Thyroid gland (tissue), 4 donors: ENCODE data around the gene XNDC1N. TPM values are rescaled to one million over a fixed set of nuclear protein-coding genes. Genes with fewer than 3 reads are reported as not detected.

Source experiments
- DNase-seq, 2 donors: peaks; one replicate each; pipeline ENCODE4 v3.0.0-alpha.2; 2019
- H3K27ac ChIP-seq, 3 donors: fragments of 200-600 bp; sonication (generic); 1 replicate in 2 of 3; 2 replicates in 1 of 3; pipeline ENCODE4 v1.5.1; 2016 to 2019; ENCODE audit warnings: mild to moderate bottlenecking in 1 of 3, moderate library complexity in 1 of 3
- H3K27me3 ChIP-seq: fragments of 200-600 bp; sonication (generic); one replicate; pipeline ENCODE4 v1.5.1; 2019
- H3K36me3 ChIP-seq, 2 donors: fragments of 200-600 bp; sonication (generic); one replicate each; pipeline ENCODE4 v1.5.1; 2016 to 2019
- H3K4me1 ChIP-seq, 2 donors: fragments of 200-600 bp; sonication (generic); one replicate each; pipeline ENCODE4 v1.5.1; 2017 to 2019
- H3K4me3 ChIP-seq, 3 donors: fragments of 200-600 bp; sonication (generic); replicated peaks in 1 of 3; 1 replicate in 2 of 3; 2 replicates in 1 of 3; pipeline ENCODE4 v1.5.1; 2016; ENCODE audit warnings: mild to moderate bottlenecking in 1 of 3
- H3K9me3 ChIP-seq: fragments of 200-600 bp; sonication (generic); one replicate; pipeline ENCODE4 v1.5.1; 2017
- CTCF ChIP-seq, 6 experiments: fragments of 200-600 bp in 3 of 6; fragments of 450-650 bp in 3 of 6; sonication (generic) in 3 of 6; IDR thresholded peaks; one replicate each; pipeline ENCODE4 v1.5.1; 2016 to 2019; ENCODE audit warnings: antibody characterized with exemption in 6 of 6, mild to moderate bottlenecking in 2 of 6, inconsistent platforms in 1 of 6, moderate library complexity in 1 of 6
- POLR2A ChIP-seq, 2 donors: fragments of 450-650 bp; IDR thresholded peaks; one replicate each; pipeline ENCODE4 v1.6.1; 2017; ENCODE audit warnings: antibody characterized with exemption in 2 of 2, mild to moderate bottlenecking in 2 of 2, moderate library complexity in 1 of 2
- WGBS, 2 donors: methylation state at CpG; one replicate each; pipeline ENCODE4 v1.1.5; 2017; 5-methylcytosine and 5-hydroxymethylcytosine counted together
- intact Hi-C: fragments of 100-400 bp; cut with DNase I; formaldehyde crosslinking; loops from one replicate; pipeline ENCODE4 v1.15.1; 2023
- total RNA-seq, 4 donors: library from RNA; depleted of rRNA; stranded (reverse); fragments of >200 nt; gene quantifications; one replicate each; pipeline ENCODE4 v1.2.3, GENCODE V29; 2016

Gene XNDC1N
- total RNA-seq: 10 to 100 TPM; 13.8 to 19.9 (median 16.4) TPM

- no peaks in the 10 kb centered on the region for H3K36me3 ChIP-seq
- 0 to 1% methylated on average over 37 to 40 of the region's 40 CpGs for WGBS, 2 donors
- no peaks in the 10 kb centered on the region for H3K9me3 ChIP-seq
- no peaks in the 10 kb centered on the region for H3K27me3 ChIP-seq
- peak in 1 of 2 donors; percentile 46 for DNase-seq
- H3K27ac ChIP-seq: peak within 1 kb of the TSS; percentile 62 to 90 (median 79)
- intact Hi-C loops: no loop called here
- peak within 1 kb of the TSS; percentile 60 to 91 (median 65) for H3K4me3 ChIP-seq
- peaks cover 21 to 23% of the 10 kb centered on the region in 2 donors for H3K4me1 ChIP-seq
- TF ChIP-seq CTCF (IDR thresholded peaks at IDR 0.05): no peak
- no peak for TF ChIP-seq POLR2A (IDR thresholded peaks at IDR 0.05)
These were observed at the start of gene XNDC1N for GRCh38 chr11:71927820-71928736. XNDC1N (minus strand) TSS chr11:71928594; CDS start chr11:71923353, 5,241 bp downstream.

- Histone ChIP-seq H3K27ac (no peak overlapping the region), H3K36me3 (peaks cover 0 to 4% of the 10 kb centered on the region in 2 donors), H3K27me3 (no peaks in the 10 kb centered on the region), H3K9me3 (no peaks in the 10 kb centered on the region), H3K4me1 (no peaks in the 10 kb centered on the region), H3K4me3 (no peak overlapping the region)
- intact Hi-C loops: no loop called here
- peak; percentile 53 to 61 for DNase-seq
- 58 to 65% methylated on average over 7 of the region's 7 CpGs for WGBS, 2 donors
- TF ChIP-seq POLR2A (IDR thresholded peaks at IDR 0.05): no peak
- TF ChIP-seq CTCF (IDR thresholded peaks at IDR 0.05): peak; percentile 44 to 70 (median 67)
These were observed 49.5 kb upstream of the XNDC1N start for GRCh38 chr11:71977743-71978418.

GRCh38 chr11:71977090-71977489, 48.7 kb upstream of the XNDC1N start:
- 79 to 87% methylated on average over 1 of the region's 1 CpG for WGBS, 2 donors
- intact Hi-C loops: no loop called here
- no peak for TF ChIP-seq CTCF (IDR thresholded peaks at IDR 0.05)
- Histone ChIP-seq H3K9me3 (no peaks in the 10 kb centered on the region), H3K36me3 (peaks cover 0 to 4% of the 10 kb centered on the region in 2 donors), H3K4me3 (no peak overlapping the region), H3K27ac (no peak overlapping the region), H3K27me3 (no peaks in the 10 kb centered on the region), H3K4me1 (no peaks in the 10 kb centered on the region)
- no peak for DNase-seq

- Histone ChIP-seq H3K27ac (no peak overlapping the region), H3K4me3 (no peak overlapping the region), H3K36me3 (peaks cover 0 to 4% of the 10 kb centered on the region in 2 donors), H3K9me3 (no peaks in the 10 kb centered on the region), H3K27me3 (no peaks in the 10 kb centered on the region), H3K4me1 (no peaks in the 10 kb centered on the region)
- TF ChIP-seq POLR2A (IDR thresholded peaks at IDR 0.05): no peak
- no peak for TF ChIP-seq CTCF (IDR thresholded peaks at IDR 0.05)
- DNase-seq: no peak
- intact Hi-C loops: no loop called here
- WGBS, 2 donors: 97 to 100% methylated on average over 5 of the region's 5 CpGs
These were observed 48.2 kb upstream of the XNDC1N start for GRCh38 chr11:71976551-71976950.

- H3K4me3 ChIP-seq: no peak overlapping the region
- no peak overlapping the region for H3K27ac ChIP-seq
- no peaks in the 10 kb centered on the region for H3K9me3 ChIP-seq
- DNase-seq: no peak
- intact Hi-C loops: no loop called here
- H3K4me1 ChIP-seq: no peaks in the 10 kb centered on the region
- TF ChIP-seq CTCF (IDR thresholded peaks at IDR 0.05): no peak
- no peak for TF ChIP-seq POLR2A (IDR thresholded peaks at IDR 0.05)
- H3K27me3 ChIP-seq: no peaks in the 10 kb centered on the region
- peaks cover 0 to 14% of the 10 kb centered on the region in 2 donors for H3K36me3 ChIP-seq
- WGBS, 2 donors: 94 to 96% methylated on average over 2 of the region's 2 CpGs
These were observed 43.3 kb upstream of the XNDC1N start for GRCh38 chr11:71971680-71972079.
